Dermis lymphatic vessel endothelial cell (primary cell): ENCODE results near the gene WWP2. TPM values are rescaled to one million over a fixed set of nuclear protein-coding genes. Genes with fewer than 3 reads are reported as not detected.

ENCODE experiments used
- total RNA-seq: library from RNA; depleted of rRNA; stranded (reverse); fragments of >200 nt; gene quantifications from 2 replicates; pipeline ENCODE4 v1.2.1, GENCODE V29; 2014

Gene WWP2
- 15.9 and 17.4 TPM in 2 replicates for total RNA-seq

GRCh38 chr16:69761983-69762813 lies at the start of gene WWP2:
TSS of gene WWP2 (plus strand) at chr16:69762332. CDS start at chr16:69787011, 24,679 bp downstream.

DNA sequence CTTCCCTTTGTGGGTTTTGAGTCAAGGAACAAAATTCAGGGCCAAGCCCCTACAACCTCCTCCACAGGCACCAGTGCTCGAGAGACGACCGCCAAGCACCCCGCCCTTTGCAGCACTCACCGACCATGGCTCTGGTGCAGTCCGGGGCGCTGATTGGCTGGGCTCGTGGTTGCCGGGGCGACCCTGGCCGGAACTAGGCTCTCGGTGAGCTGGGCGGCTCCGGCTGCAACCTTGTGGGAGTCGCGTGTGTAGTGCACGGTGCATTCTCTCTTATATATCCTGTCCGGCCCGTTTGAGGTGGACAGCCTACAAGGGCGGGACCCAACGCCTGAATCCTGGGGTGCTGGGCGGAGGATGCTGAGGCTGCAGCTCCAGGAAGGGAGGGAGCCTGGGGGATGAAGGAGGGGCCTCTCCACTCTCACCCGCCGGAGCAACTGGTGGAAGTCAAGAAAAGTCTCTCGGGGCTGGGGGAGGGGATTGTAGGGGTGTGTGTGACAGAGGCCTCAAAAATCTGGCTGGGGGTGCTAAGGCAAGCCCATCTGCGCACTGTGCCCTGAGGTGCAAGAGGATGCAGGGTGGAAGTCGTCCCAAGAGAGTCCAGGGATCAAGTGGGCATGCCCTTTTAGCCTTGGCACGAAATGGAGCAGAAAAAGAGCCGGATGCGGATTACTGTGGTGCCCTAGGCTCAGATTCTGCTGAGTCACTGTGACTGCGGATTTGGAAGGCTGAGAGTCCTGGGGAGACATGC lies 35.6 kb upstream of the WWP2 start, which contains the start of gene NQO1:
Gene NQO1 (minus strand): TSS at position 248 of the 748 bp plus-strand sequence. CDS start 121 bp downstream, at position 127.

GRCh38 chr16:69754469-69755310 lies 7.4 kb upstream of the WWP2 start, which contains the start of gene NOB1:
TSS of gene NOB1 (minus strand) at chr16:69754926. CDS start at chr16:69754910, 16 bp downstream.

DNA sequence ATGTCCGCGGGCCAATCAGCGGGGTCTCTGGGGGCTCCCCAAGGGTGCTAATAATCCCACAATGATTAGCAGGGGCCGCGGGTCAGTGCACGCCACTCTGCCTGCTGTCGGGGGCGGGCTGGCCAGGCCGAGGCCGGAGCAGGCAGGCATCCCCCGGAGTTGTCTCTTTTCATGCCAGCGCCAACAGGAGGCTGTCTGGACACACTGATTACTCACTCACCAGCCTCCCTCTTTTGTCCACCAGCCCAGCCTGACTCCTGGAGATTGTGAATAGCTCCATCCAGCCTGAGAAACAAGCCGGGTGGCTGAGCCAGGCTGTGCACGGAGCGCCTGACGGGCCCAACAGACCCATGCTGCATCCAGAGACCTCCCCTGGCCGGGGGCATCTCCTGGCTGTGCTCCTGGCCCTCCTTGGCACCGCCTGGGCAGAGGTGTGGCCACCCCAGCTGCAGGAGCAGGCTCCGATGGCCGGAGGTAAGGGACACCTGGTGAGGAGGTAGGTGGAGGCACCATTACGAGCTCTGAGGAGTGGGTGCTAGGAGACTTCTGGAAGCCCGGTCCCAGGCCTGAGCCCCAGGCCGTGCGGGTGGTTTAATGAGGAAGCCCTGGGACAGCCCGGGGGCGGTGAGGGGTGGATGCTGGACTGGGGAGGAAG lies 189.0 kb downstream of the WWP2 start, which contains the start of gene CLEC18A:
Gene CLEC18A (plus strand): TSS at position 318 of the 655 bp plus-strand sequence. CDS start 33 bp downstream, at position 351.

Other genes starting within 250 kb of the WWP2 start
- 22.9 and 30.0 TPM in 2 replicates for gene NFAT5, start 196.4 kb upstream of the WWP2 start, total RNA-seq
- gene NQO1, start 35.8 kb upstream of the WWP2 start, total RNA-seq, result 72.4 and 143 TPM in 2 replicates
- 16.5 and 27.6 TPM in 2 replicates for gene NOB1, start 7.4 kb upstream of the WWP2 start, total RNA-seq
- 0.09 and 0.11 TPM in 2 replicates for gene CLEC18A, start 189.0 kb downstream of the WWP2 start, total RNA-seq